LNCaP clone FGC (cell line): ENCODE measurements around the gene LATS1.
A peak's percentile ranks its signal among the peaks of the same experiment; 100 is the strongest.
"Not testable (repeated sequence)": the region's sequence is repeated elsewhere in the genome, so short reads cannot be mapped to it uniquely, and the experiment has no call there.

Source experiments
- DNase-seq: peaks from one replicate; pipeline ENCODE4 v3.0.0-alpha.2; 2011; ENCODE audit warnings: low read depth
- H3K4me3 ChIP-seq: 2 replicates; pipeline ENCODE4 v1.5.1; 2011; ENCODE audit warnings: mild to moderate bottlenecking, low read depth, low read length, control low read depth
- CTCF ChIP-seq: IDR thresholded peaks from 2 replicates; pipeline ENCODE4 v1.5.1; 2012; ENCODE audit warnings: mild to moderate bottlenecking; ENCODE audit not compliant: control insufficient read depth, insufficient read depth; ENCODE audit errors: extremely low read depth

Gene LATS1

GRCh38 chr6:149746147-149746946 lies 28.4 kb upstream of the LATS1 start, which contains the start of gene NUP43:
Gene NUP43 (minus strand): TSS chr6:149746529. CDS start chr6:149746495, 34 bp downstream.
- TF ChIP-seq CTCF = peak; percentile 32; the same call in 1 of the 2 replicates

GRCh38 chr6:149745252-149745651 lies 27.4 kb upstream of the LATS1 start:
- DNase-seq = not testable (repeated sequence)
- H3K4me3 ChIP-seq = peak overlapping the region; percentile 75

More at GRCh38 chr6:149746147-149746946, 28.4 kb upstream of the LATS1 start, which contains the start of gene NUP43:
- peak within 1 kb of the TSS; percentile 75 for H3K4me3 ChIP-seq
- peak; percentile 91 for DNase-seq

GRCh38 chr6:149734915-149735314 lies 17.0 kb upstream of the LATS1 start:
- no peak overlapping the region for H3K4me3 ChIP-seq
- DNase-seq = no peak
- TF ChIP-seq CTCF = no peak

GRCh38 chr6:149733089-149733720 lies 15.3 kb upstream of the LATS1 start:
- DNase-seq = no peak
- no peak for TF ChIP-seq CTCF
- no peak overlapping the region for H3K4me3 ChIP-seq

- H3K4me3 ChIP-seq = no peak overlapping the region
- DNase-seq = no peak
- no peak for TF ChIP-seq CTCF
Observed at GRCh38 chr6:149729824-149730223, 11.9 kb upstream of the LATS1 start.

- TF ChIP-seq CTCF = no peak
Observed at GRCh38 chr6:149728499-149729234, 10.8 kb upstream of the LATS1 start.

More at GRCh38 chr6:149728499-149729234, 10.8 kb upstream of the LATS1 start:
- no peak overlapping the region for H3K4me3 ChIP-seq
- no peak for DNase-seq
